Right renal cortex interstitium (tissue), 3 donors: Measurements from ENCODE around the gene MTRR. TPM values are rescaled to one million over a fixed set of nuclear protein-coding genes. Genes with fewer than 3 reads are reported as not detected.

Source experiments
- polyA plus RNA-seq, 3 donors: library from polyadenylated mRNA; unstranded; fragments of 120-200 nt; gene quantifications; one replicate each; pipeline ENCODE4 v1.2.1, GENCODE V29; 2013; ENCODE audit not compliant: insufficient read length in 3 of 3

Gene MTRR
- polyA plus RNA-seq, 3 donors = 52.0 to 58.3 (median 54.0) TPM

Other genes with a start within 250 kb of the MTRR start
- 1 to 10 TPM; 4.6 to 5.7 (median 4.7) TPM for gene CFAP90, start 18.0 kb upstream of the MTRR start, polyA plus RNA-seq
- 10 to 100 TPM; 25.0 to 32.6 (median 26.4) TPM for gene FASTKD3, start 117 bp upstream of the MTRR start, polyA plus RNA-seq